K562 (cell line): ENCODE data around the gene MARK4. TPM values are rescaled to one million over a fixed set of nuclear protein-coding genes. Genes with fewer than 3 reads are reported as not detected.

Experiments
- CREM ChIP-seq: IDR thresholded peaks from 2 replicates; pipeline ENCODE4 v1.6.1; 2014; ENCODE audit warnings: antibody characterized with exemption, low read depth
- NEUROD1 ChIP-seq: fragments of 150-350 bp; IDR thresholded peaks from 2 replicates; pipeline ENCODE4 v1.6.1; 2014; ENCODE audit warnings: borderline replicate concordance, low read length, low read depth; ENCODE audit not compliant: partially characterized antibody
- PHB ChIP-seq: fragments of 250-450 bp; sonication (Bioruptor Pico); IDR thresholded peaks from 2 replicates; pipeline ENCODE4 v1.5.0; 2021
- PHB2 ChIP-seq: fragments of 450-650 bp; IDR thresholded peaks from 2 replicates; pipeline ENCODE4 v1.6.1; 2017; ENCODE audit warnings: low read depth
- SMARCA4 ChIP-seq: fragments of 450-650 bp; IDR thresholded peaks from 2 replicates; pipeline ENCODE4 v1.6.1; 2016
- ZBTB7A ChIP-seq: IDR thresholded peaks from 2 replicates; pipeline ENCODE4 v1.6.1; 2011; ENCODE audit warnings: low read depth, mild to moderate bottlenecking, low read length, moderate library complexity, borderline replicate concordance; ENCODE audit not compliant: control insufficient read depth
- polyA plus RNA-seq, 8 experiments: library from polyadenylated mRNA; depleted of rRNA in 4 of 8; stranded (reverse) in 5 of 8; unstranded in 3 of 8; fragments of >200 nt; fragmentation: Nextera tagmentation in 2 of 8; fragmentation: Illumina TruSeq in 1 of 8; extraction: Ambion mirVana in 2 of 8; extraction: Trizol in 1 of 8; gene quantifications; 2 replicates each; pipeline versions ENCODE4 v1.2.1 to v1.2.3, GENCODE V29; 2011 to 2014; ENCODE audit warnings: inconsistent platforms in 1 of 8, missing spikeins in 1 of 8
- total RNA-seq, 7 experiments: library from RNA; depleted of rRNA in 6 of 7; stranded (reverse); fragments of >200 nt in 6 of 7; fragmentation: Illumina TruSeq in 2 of 7; extraction: Trizol in 2 of 7; gene quantifications; 2 replicates each; pipeline versions ENCODE4 v1.2.1 to v1.2.3, GENCODE V29; 2011 to 2021; ENCODE audit warnings: low replicate concordance in 1 of 7
- TF ChIP-seq, protein P1 (sequence below): fragments of 200-800 bp; sonication (Bioruptor generic); IDR thresholded peaks from 2 replicates; pipeline ENCODE4 v1.6.1; 2017; ENCODE audit warnings: missing genetic modification characterization, missing compliant biosample characterization
- TF ChIP-seq, protein P2 (sequence below): sonication (generic); formaldehyde crosslinking; IDR thresholded peaks from 2 replicates; pipeline ENCODE4 v1.8.0; 2022; ENCODE audit warnings: mild to moderate bottlenecking, missing genetic modification reagents

Gene MARK4
- total and polyA plus RNA-seq, 9 of the 15 experiments (the other 6 are each of a cell fraction or from before 2014, with no cell fraction given): 0.52 to 29.4 (median 8.6) TPM

DNA sequence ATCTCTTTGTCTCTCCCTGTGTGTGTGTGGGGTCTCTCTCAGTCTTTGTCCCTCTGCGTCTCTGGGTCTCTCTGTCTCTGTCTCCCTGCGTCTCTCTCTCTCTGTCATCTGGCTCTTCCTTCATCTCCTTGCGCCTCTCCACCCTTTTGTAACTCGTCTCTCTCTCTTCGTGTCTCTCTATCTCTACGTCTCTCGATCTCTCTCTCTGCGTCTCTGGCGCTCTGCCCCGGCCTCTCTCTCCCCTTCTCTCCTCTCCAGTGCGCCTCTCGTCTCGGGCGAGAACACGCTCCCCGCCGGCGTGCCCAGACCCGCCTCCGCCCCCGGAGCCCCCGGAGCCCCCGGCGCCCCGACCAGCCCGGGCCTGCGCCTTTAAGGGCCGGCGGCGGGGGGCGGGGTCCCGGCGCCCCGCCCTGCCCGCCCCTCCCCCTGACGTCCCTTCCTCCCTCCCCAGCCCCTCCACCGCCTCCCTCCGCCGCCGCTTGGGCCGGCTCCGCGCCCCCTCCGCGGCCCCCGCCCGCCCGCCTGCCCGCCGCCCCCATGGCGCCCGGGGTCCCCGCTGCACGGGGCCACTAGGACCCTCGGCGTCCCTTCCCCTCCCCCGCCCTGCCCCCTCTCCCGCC is at the start of gene MARK4 (continued):
- TF ChIP-seq SMARCA4 (peak; percentile 39; the same call in 1 of the 2 replicates), CREM (0 out of 2 replicates have a peak, but pooled peaks have one; percentile 2), PHB2 (peak; percentile 12; the same call in 1 of the 2 replicates), NEUROD1 (peak; percentile 52), ZBTB7A (peak; percentile 80; the same call in 1 of the 2 replicates), PHB (CRISPR knock-in tag) (0 out of 2 replicates have a peak, but pooled peaks have one; percentile 58)
- TF ChIP-seq, protein P1, sequence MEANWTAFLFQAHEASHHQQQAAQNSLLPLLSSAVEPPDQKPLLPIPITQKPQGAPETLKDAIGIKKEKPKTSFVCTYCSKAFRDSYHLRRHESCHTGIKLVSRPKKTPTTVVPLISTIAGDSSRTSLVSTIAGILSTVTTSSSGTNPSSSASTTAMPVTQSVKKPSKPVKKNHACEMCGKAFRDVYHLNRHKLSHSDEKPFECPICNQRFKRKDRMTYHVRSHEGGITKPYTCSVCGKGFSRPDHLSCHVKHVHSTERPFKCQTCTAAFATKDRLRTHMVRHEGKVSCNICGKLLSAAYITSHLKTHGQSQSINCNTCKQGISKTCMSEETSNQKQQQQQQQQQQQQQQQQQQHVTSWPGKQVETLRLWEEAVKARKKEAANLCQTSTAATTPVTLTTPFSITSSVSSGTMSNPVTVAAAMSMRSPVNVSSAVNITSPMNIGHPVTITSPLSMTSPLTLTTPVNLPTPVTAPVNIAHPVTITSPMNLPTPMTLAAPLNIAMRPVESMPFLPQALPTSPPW (CRISPR knock-in tag): peak; percentile 93
- TF ChIP-seq, protein P2, sequence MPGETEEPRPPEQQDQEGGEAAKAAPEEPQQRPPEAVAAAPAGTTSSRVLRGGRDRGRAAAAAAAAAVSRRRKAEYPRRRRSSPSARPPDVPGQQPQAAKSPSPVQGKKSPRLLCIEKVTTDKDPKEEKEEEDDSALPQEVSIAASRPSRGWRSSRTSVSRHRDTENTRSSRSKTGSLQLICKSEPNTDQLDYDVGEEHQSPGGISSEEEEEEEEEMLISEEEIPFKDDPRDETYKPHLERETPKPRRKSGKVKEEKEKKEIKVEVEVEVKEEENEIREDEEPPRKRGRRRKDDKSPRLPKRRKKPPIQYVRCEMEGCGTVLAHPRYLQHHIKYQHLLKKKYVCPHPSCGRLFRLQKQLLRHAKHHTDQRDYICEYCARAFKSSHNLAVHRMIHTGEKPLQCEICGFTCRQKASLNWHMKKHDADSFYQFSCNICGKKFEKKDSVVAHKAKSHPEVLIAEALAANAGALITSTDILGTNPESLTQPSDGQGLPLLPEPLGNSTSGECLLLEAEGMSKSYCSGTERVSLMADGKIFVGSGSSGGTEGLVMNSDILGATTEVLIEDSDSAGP: peak; percentile 92
- TF ChIP-seq, all 486 proteins: peak for 40
